ENCODE data around the gene DMRTC2. TPM values are rescaled to one million over a fixed set of nuclear protein-coding genes. Genes with fewer than 3 reads are reported as not detected.

Gene DMRTC2
- total and polyA plus RNA-seq, 2 donors from 2014 or later = not detected

DNA sequence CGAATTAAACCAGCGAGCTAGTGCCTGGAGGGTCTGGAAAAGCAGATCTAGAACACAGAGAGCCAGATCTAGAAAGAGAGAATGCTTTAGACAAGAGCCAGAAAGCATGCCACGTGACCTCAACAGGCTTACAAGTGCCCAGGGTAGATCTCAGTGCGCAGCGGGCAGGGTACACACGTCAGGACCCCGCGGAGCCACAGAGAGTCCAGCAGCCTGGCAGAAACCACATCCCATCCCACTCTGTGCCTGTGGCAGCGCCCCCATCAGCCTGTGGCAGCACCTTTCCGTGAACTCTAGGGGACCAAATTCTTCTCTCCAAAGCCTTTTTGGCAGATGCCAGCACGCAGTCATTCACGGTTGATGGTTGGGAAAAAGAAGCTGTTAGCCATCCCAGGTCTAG, 44.1 kb downstream of the DMRTC2 start:
- intact Hi-C loops (cut with DNase I) = no loop called here
- no peak overlapping the region for H3K27ac ChIP-seq (ENCODE audit: low read depth in 2 of 2, low read length in 2 of 2)

DNA sequence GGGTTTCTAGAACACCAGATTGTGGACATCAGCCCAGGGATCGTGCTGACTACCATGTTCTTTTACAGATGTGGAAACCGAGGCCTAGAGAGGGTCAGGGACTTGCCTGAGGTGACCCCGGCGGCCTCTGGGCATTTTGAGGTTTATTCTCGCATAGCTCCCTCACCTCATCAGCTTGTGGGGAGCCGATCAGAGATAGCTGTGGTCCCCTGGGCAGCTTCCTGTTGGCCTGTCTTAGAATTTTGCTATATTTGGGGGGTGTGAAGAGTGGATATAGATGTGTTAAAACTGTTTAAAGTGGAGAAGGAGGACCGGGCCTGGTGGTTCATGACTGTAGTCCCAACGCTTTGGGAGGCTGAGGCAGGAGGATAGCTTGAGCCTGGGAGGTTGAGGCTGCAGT, 45.1 kb downstream of the DMRTC2 start:
- H3K36me3 ChIP-seq (ENCODE audit: control insufficient read depth in 2 of 3, insufficient read depth in 3 of 3, low read length in 3 of 3) = peaks cover 0 to 15% (median 9%) of the 10 kb centered on the region in 3 donors
- peaks cover 0 to 6% (median 2%) of the 10 kb centered on the region in 3 donors for H3K4me1 ChIP-seq (ENCODE audit: control insufficient read depth in 2 of 3, insufficient read depth in 2 of 3, low read depth in 1 of 3, low read length in 3 of 3)
- H3K9me3 ChIP-seq (ENCODE audit: control insufficient read depth in 2 of 3, insufficient read depth in 1 of 3, low read length in 3 of 3) = no peaks in the 10 kb centered on the region
- intact Hi-C loops (cut with DNase I) = no loop called here
- no peak overlapping the region for H3K4me3 ChIP-seq (ENCODE audit: low read length in 3 of 3)
- DNase-seq = no peak
- no peak for FAIRE-seq
- H3K27me3 ChIP-seq (ENCODE audit: control insufficient read depth, insufficient read depth, low read length) = no peaks in the 10 kb centered on the region
- no peak overlapping the region for H3K27ac ChIP-seq (ENCODE audit: low read depth in 2 of 2, low read length in 2 of 2)
- TF ChIP-seq, protein P1, sequence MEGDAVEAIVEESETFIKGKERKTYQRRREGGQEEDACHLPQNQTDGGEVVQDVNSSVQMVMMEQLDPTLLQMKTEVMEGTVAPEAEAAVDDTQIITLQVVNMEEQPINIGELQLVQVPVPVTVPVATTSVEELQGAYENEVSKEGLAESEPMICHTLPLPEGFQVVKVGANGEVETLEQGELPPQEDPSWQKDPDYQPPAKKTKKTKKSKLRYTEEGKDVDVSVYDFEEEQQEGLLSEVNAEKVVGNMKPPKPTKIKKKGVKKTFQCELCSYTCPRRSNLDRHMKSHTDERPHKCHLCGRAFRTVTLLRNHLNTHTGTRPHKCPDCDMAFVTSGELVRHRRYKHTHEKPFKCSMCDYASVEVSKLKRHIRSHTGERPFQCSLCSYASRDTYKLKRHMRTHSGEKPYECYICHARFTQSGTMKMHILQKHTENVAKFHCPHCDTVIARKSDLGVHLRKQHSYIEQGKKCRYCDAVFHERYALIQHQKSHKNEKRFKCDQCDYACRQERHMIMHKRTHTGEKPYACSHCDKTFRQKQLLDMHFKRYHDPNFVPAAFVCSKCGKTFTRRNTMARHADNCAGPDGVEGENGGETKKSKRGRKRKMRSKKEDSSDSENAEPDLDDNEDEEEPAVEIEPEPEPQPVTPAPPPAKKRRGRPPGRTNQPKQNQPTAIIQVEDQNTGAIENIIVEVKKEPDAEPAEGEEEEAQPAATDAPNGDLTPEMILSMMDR (IDR thresholded peaks at IDR 0.05; ENCODE audit: borderline replicate concordance, extremely low read depth, insufficient read depth) = no peak
- H3K9ac ChIP-seq (ENCODE audit: low read length in 3 of 3) = no peak overlapping the region

More for the DNA sequence above, 44.1 kb downstream of the DMRTC2 start:
- H3K4me3 ChIP-seq (ENCODE audit: low read length in 3 of 3) = no peak overlapping the region
- H3K36me3 ChIP-seq (ENCODE audit: control insufficient read depth in 2 of 3, insufficient read depth in 3 of 3, low read length in 3 of 3) = peaks cover 0 to 11% (median 9%) of the 10 kb centered on the region in 3 donors
- H3K4me1 ChIP-seq (ENCODE audit: control insufficient read depth in 2 of 3, insufficient read depth in 2 of 3, low read depth in 1 of 3, low read length in 3 of 3) = peaks cover 0 to 10% (median 6%) of the 10 kb centered on the region in 3 donors
- H3K27me3 ChIP-seq (ENCODE audit: control insufficient read depth, insufficient read depth, low read length) = no peaks in the 10 kb centered on the region
- H3K9me3 ChIP-seq (ENCODE audit: control insufficient read depth in 2 of 3, insufficient read depth in 1 of 3, low read length in 3 of 3) = no peaks in the 10 kb centered on the region
- TF ChIP-seq, protein P1 (IDR thresholded peaks at IDR 0.05; ENCODE audit: borderline replicate concordance, extremely low read depth, insufficient read depth) = no peak
- no peak overlapping the region for H3K9ac ChIP-seq (ENCODE audit: low read length in 3 of 3)
- FAIRE-seq (no peak), DNase-seq (no peak)

- H3K4me1 ChIP-seq (ENCODE audit: control insufficient read depth in 2 of 3, insufficient read depth in 2 of 3, low read depth in 1 of 3, low read length in 3 of 3) = peaks cover 0 to 4% (median 0%) of the 10 kb centered on the region in 3 donors
- H3K9ac ChIP-seq (ENCODE audit: low read length in 3 of 3) = no peak overlapping the region
- DNase-seq (no peak), FAIRE-seq (no peak)
- H3K9me3 ChIP-seq (ENCODE audit: control insufficient read depth in 2 of 3, insufficient read depth in 1 of 3, low read length in 3 of 3) = no peaks in the 10 kb centered on the region
- peaks cover 0 to 26% (median 13%) of the 10 kb centered on the region in 3 donors for H3K36me3 ChIP-seq (ENCODE audit: control insufficient read depth in 2 of 3, insufficient read depth in 3 of 3, low read length in 3 of 3)
- no peaks in the 10 kb centered on the region for H3K27me3 ChIP-seq (ENCODE audit: control insufficient read depth, insufficient read depth, low read length)
- TF ChIP-seq, protein P1 (IDR thresholded peaks at IDR 0.05; ENCODE audit: borderline replicate concordance, extremely low read depth, insufficient read depth) = no peak
- H3K27ac ChIP-seq (ENCODE audit: low read depth in 2 of 2, low read length in 2 of 2) = no peak overlapping the region
- no peak overlapping the region for H3K4me3 ChIP-seq (ENCODE audit: low read length in 3 of 3)
- intact Hi-C loops (cut with DNase I) = no loop called here
Observed at GRCh38 chr19:41890936-41891335, 46.1 kb downstream of the DMRTC2 start.
